ENCODE results near the gene ST6GALNAC4. TPM values are rescaled to one million over a fixed set of nuclear protein-coding genes. Genes with fewer than 3 reads are reported as not detected.

The ST6GALNAC4 gene
- total and polyA plus RNA-seq, 9 of the 15 experiments (the other 6 are each of a cell fraction or from before 2014, with no cell fraction given): 2.6 to 43.1 (median 15.4) TPM

DNA sequence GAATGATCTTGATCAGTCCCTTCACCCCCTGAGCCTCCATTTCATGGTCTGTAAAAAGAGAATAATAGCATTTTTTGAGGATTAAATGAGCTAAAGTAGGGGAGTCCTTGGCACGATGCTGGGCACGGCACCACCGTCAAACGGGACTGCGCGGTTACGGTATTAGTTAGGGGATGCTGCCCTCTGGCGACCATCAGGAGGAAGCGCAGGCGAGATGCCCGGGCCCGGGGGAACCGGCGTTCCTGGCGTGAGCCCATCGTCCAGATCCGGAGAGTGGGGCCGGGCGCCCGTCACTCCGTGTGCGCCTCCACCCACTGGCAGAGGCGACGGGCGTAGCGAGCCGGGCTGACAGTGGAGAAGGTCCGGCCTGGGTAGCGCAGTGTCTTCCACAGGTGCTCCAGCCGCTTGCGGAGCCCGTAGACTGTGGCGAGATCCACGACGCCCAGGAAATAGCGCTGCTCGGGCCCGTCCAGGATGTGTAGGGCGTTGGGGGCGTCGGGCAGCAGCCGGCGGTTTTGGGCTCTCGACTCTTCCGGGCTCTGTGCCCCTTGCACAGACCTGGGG lies 4.8 kb upstream of the ST6GALNAC4 start:
- intact Hi-C loops (cut with micrococcal nuclease): loop anchor here (1.0 to 5.0 kb wide), 2 partner anchors 186 to 329 kb away; partner anchors contain the start of gene TOR2A
- no TSS peak for BruUV-seq (replicated peaks)
- no peaks in the 10 kb centered on the region for H3K36me3 ChIP-seq (ENCODE audit: control insufficient read depth, insufficient read depth, low read length)
- H3K27me3 ChIP-seq (ENCODE audit: control insufficient read depth in 2 of 2, insufficient read depth in 2 of 2, low read length in 2 of 2): no peaks in the 10 kb centered on the region
- in situ Hi-C loops (cut with MboI): loop anchor here (10.0 to 25.0 kb wide), 2 partner anchors 707 to 984 kb away; no protein-coding TSS in a partner anchor
- CTCF ChIA-PET (ENCODE audit: low intra/inter-chr PET ratio): interaction anchor here (0.6 to 4.3 kb wide), 8 partner anchors 60 to 590 kb away, joined by 3 to 34 read pairs (median 3); partner anchors contain the start of gene TOR2A
- H2AFZ ChIP-seq (ENCODE audit: low read depth, low read length): peak overlapping the region; percentile 32
- DNase-seq (ENCODE audit: extremely low read depth in 1 of 4, low spot score in 3 of 4) (peak; percentile 72 to 86 (median 76)), ATAC-seq (peak; percentile 50), FAIRE-seq (peak; percentile 79)
- H3K27ac ChIP-seq (ENCODE audit: extremely low read depth, low read depth, low read length): no peak overlapping the region
- 0 out of 4 replicates have a peak overlapping the region, but pooled peaks of 1 of the 2 experiments have one; percentile 40 for H3K9ac ChIP-seq (ENCODE audit: insufficient read depth in 1 of 2, low read depth in 2 of 2, low read length in 2 of 2)
- no peaks in the 10 kb centered on the region for H3K9me3 ChIP-seq (replicated peaks; ENCODE audit: control insufficient read depth, insufficient read depth, low read depth, low read length)
- no peaks in the 10 kb centered on the region for H3K9me1 ChIP-seq (ENCODE audit: control insufficient read depth, insufficient read depth, low read length)
- peaks cover 27 to 45% of the 10 kb centered on the region in 2 experiments for H3K4me1 ChIP-seq (replicated peaks in 1 of 2; ENCODE audit: control insufficient read depth in 2 of 2, insufficient read depth in 2 of 2, low read length in 2 of 2)
- no peaks in the 10 kb centered on the region for H4K20me1 ChIP-seq (replicated peaks; ENCODE audit: control insufficient read depth, insufficient read depth, low read length)
- H3K4me3 ChIP-seq: no peak overlapping the region
- 14% methylated on average over 38 of the region's 45 CpGs for WGBS (ENCODE audit: insufficient coverage, low coverage, missing lambda C conversion rate)
- H3K4me2 ChIP-seq (ENCODE audit: insufficient read depth, low read length): peak overlapping the region; percentile 53; the same call in 1 of the 2 replicates
- H3K79me2 ChIP-seq (ENCODE audit: control insufficient read depth, insufficient read depth, low read length): peaks cover 1% of the 10 kb centered on the region
- POLR2A ChIA-PET: interaction anchor here (0.6 to 0.7 kb wide), 3 partner anchors 187 to 335 kb away, joined by 3 read pairs; partner anchors contain the start of gene TOR2A
- TF ChIP-seq FOXP1 (CRISPR knock-in tag; IDR thresholded peaks at IDR 0.05): peak; percentile 36; the same call in 1 of the 2 replicates
- TF ChIP-seq RB1 (IDR thresholded peaks at IDR 0.05; ENCODE audit: low read depth): peak; percentile 56; the same call in 1 of the 2 replicates
- no peak for TF ChIP-seq SMARCE1 (IDR thresholded peaks at IDR 0.05)
- no peak for TF ChIP-seq GABPB2 (CRISPR knock-in tag; conservative IDR thresholded peaks at IDR 0.05)
- peak; percentile 50; the same call in 1 of the 2 replicates for TF ChIP-seq POLR2AphosphoS2 (IDR thresholded peaks at IDR 0.05; ENCODE audit: low read length)
- TF ChIP-seq SAP30 (IDR thresholded peaks at IDR 0.05; ENCODE audit: borderline replicate concordance, insufficient read depth, low read depth, low read length, poor library complexity, severe bottlenecking): no peak
- TF ChIP-seq, protein P1, sequence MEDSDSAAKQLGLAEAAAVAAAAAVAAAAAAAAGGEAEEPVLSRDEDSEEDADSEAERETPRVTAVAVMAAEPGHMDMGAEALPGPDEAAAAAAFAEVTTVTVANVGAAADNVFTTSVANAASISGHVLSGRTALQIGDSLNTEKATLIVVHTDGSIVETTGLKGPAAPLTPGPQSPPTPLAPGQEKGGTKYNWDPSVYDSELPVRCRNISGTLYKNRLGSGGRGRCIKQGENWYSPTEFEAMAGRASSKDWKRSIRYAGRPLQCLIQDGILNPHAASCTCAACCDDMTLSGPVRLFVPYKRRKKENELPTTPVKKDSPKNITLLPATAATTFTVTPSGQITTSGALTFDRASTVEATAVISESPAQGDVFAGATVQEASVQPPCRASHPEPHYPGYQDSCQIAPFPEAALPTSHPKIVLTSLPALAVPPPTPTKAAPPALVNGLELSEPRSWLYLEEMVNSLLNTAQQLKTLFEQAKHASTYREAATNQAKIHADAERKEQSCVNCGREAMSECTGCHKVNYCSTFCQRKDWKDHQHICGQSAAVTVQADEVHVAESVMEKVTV (CRISPR knock-in tag; IDR thresholded peaks at IDR 0.05): peak; percentile 83
- no peak for TF ChIP-seq ERF (CRISPR knock-in tag; IDR thresholded peaks at IDR 0.05)
- no peak for TF ChIP-seq CBX1 (IDR thresholded peaks at IDR 0.05; ENCODE audit: low read depth)
- TF ChIP-seq SMC3 (conservative IDR thresholded peaks at IDR 0.05; ENCODE audit: insufficient read depth, low read depth, low read length): peak; percentile 97
- TF ChIP-seq MECOM (CRISPR knock-in tag; IDR thresholded peaks at IDR 0.05): no peak
- peak in 1 of 2 experiments; percentile 34; a peak in 1 of 4 replicates for TF ChIP-seq FOXA3 (CRISPR knock-in tag; conservative IDR thresholded peaks at IDR 0.05 in 1 of 2, IDR thresholded peaks at IDR 0.05 in 1 of 2)
- TF ChIP-seq, protein P2, sequence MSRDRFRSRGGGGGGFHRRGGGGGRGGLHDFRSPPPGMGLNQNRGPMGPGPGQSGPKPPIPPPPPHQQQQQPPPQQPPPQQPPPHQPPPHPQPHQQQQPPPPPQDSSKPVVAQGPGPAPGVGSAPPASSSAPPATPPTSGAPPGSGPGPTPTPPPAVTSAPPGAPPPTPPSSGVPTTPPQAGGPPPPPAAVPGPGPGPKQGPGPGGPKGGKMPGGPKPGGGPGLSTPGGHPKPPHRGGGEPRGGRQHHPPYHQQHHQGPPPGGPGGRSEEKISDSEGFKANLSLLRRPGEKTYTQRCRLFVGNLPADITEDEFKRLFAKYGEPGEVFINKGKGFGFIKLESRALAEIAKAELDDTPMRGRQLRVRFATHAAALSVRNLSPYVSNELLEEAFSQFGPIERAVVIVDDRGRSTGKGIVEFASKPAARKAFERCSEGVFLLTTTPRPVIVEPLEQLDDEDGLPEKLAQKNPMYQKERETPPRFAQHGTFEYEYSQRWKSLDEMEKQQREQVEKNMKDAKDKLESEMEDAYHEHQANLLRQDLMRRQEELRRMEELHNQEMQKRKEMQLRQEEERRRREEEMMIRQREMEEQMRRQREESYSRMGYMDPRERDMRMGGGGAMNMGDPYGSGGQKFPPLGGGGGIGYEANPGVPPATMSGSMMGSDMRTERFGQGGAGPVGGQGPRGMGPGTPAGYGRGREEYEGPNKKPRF (IDR thresholded peaks at IDR 0.05; ENCODE audit: low read depth, low read length): no peak
- TF ChIP-seq ZNF41 (CRISPR knock-in tag; conservative IDR thresholded peaks at IDR 0.05): no peak
- TF ChIP-seq BHLHE40 (IDR thresholded peaks at IDR 0.05; ENCODE audit: low read length): 0 out of 2 replicates have a peak, but pooled peaks have one; percentile 42
- no peak for TF ChIP-seq CBFA2T2 (conservative IDR thresholded peaks at IDR 0.05)
- TF ChIP-seq ZKSCAN1 (IDR thresholded peaks at IDR 0.05; ENCODE audit: low read depth, low read length): 0 out of 2 replicates have a peak, but pooled peaks have one; percentile 48
- peak; percentile 94 for TF ChIP-seq STAG1 (CRISPR knock-in tag; IDR thresholded peaks at IDR 0.05; ENCODE audit: borderline replicate concordance)
- no peak for TF ChIP-seq ZNF589 (CRISPR knock-in tag; IDR thresholded peaks at IDR 0.05; ENCODE audit: low read depth)
